ENCODE data around the gene SRSF11. TPM values are rescaled to one million over a fixed set of nuclear protein-coding genes. Genes with fewer than 3 reads are reported as not detected.

SRSF11 gene
- polyA plus RNA-seq, 1 of the 3 experiments (the other 2 are of a cell fraction): 138 TPM

DNA sequence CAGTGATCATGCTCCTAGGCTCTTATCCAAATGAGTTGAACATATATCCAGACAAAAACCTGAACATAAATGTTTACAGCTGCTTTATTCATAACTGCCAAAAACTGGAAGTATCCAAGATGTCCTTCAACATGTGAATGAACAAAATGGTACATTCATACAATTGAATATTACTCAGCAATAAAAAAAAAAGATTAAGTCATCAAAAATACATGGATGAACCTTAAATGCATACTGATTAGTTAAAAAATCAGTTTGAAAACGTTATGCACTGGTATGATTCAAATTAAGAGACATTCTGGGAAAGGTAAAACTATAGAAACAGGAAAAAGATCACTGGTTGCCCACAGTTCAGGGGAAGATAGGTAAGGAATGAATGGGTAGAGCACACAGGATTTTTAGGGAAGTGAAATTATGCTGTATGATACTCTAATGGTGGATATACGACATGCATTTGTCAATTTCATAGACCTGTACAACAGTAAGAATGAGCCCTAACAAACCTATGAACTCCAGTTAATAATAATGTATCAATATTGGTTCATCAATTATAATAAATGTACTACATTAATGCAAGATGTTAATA is 18.9 kb upstream of the SRSF11 start:
- H3K9me3 ChIP-seq: no peaks in the 10 kb centered on the region
- 79% methylated on average over 2 of the region's 2 CpGs for whole genome bisulfite sequencing (ENCODE audit: low lambda C conversion rate)
- TF ChIP-seq, protein P1, sequence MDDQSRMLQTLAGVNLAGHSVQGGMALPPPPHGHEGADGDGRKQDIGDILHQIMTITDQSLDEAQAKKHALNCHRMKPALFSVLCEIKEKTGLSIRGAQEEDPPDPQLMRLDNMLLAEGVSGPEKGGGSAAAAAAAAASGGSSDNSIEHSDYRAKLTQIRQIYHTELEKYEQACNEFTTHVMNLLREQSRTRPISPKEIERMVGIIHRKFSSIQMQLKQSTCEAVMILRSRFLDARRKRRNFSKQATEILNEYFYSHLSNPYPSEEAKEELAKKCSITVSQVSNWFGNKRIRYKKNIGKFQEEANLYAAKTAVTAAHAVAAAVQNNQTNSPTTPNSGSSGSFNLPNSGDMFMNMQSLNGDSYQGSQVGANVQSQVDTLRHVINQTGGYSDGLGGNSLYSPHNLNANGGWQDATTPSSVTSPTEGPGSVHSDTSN (IDR thresholded peaks at IDR 0.05): no peak
- TF ChIP-seq, protein P2, sequence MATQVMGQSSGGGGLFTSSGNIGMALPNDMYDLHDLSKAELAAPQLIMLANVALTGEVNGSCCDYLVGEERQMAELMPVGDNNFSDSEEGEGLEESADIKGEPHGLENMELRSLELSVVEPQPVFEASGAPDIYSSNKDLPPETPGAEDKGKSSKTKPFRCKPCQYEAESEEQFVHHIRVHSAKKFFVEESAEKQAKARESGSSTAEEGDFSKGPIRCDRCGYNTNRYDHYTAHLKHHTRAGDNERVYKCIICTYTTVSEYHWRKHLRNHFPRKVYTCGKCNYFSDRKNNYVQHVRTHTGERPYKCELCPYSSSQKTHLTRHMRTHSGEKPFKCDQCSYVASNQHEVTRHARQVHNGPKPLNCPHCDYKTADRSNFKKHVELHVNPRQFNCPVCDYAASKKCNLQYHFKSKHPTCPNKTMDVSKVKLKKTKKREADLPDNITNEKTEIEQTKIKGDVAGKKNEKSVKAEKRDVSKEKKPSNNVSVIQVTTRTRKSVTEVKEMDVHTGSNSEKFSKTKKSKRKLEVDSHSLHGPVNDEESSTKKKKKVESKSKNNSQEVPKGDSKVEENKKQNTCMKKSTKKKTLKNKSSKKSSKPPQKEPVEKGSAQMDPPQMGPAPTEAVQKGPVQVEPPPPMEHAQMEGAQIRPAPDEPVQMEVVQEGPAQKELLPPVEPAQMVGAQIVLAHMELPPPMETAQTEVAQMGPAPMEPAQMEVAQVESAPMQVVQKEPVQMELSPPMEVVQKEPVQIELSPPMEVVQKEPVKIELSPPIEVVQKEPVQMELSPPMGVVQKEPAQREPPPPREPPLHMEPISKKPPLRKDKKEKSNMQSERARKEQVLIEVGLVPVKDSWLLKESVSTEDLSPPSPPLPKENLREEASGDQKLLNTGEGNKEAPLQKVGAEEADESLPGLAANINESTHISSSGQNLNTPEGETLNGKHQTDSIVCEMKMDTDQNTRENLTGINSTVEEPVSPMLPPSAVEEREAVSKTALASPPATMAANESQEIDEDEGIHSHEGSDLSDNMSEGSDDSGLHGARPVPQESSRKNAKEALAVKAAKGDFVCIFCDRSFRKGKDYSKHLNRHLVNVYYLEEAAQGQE (IDR thresholded peaks at IDR 0.05; ENCODE audit: low read depth, low read length): no peak
- TF ChIP-seq JUND (IDR thresholded peaks at IDR 0.05): no peak
- no peak for TF ChIP-seq FOXJ3 (CRISPR knock-in tag; IDR thresholded peaks at IDR 0.05)
- TF ChIP-seq, protein P3, sequence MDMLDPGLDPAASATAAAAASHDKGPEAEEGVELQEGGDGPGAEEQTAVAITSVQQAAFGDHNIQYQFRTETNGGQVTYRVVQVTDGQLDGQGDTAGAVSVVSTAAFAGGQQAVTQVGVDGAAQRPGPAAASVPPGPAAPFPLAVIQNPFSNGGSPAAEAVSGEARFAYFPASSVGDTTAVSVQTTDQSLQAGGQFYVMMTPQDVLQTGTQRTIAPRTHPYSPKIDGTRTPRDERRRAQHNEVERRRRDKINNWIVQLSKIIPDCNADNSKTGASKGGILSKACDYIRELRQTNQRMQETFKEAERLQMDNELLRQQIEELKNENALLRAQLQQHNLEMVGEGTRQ (IDR thresholded peaks at IDR 0.05; ENCODE audit: borderline replicate concordance, low read depth, low read length): no peak
- TF ChIP-seq MXI1 (IDR thresholded peaks at IDR 0.05; ENCODE audit: low read depth, low read length): no peak
- TF ChIP-seq RAD21 (IDR thresholded peaks at IDR 0.05; ENCODE audit: low read length): no peak
- TF ChIP-seq NRF1 (IDR thresholded peaks at IDR 0.05; ENCODE audit: low read depth, low read length): no peak
- no peak for TF ChIP-seq YY1 (IDR thresholded peaks at IDR 0.05; ENCODE audit: low read depth)
- TF ChIP-seq, protein P4, sequence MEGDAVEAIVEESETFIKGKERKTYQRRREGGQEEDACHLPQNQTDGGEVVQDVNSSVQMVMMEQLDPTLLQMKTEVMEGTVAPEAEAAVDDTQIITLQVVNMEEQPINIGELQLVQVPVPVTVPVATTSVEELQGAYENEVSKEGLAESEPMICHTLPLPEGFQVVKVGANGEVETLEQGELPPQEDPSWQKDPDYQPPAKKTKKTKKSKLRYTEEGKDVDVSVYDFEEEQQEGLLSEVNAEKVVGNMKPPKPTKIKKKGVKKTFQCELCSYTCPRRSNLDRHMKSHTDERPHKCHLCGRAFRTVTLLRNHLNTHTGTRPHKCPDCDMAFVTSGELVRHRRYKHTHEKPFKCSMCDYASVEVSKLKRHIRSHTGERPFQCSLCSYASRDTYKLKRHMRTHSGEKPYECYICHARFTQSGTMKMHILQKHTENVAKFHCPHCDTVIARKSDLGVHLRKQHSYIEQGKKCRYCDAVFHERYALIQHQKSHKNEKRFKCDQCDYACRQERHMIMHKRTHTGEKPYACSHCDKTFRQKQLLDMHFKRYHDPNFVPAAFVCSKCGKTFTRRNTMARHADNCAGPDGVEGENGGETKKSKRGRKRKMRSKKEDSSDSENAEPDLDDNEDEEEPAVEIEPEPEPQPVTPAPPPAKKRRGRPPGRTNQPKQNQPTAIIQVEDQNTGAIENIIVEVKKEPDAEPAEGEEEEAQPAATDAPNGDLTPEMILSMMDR (IDR thresholded peaks at IDR 0.05): no peak
- TF ChIP-seq RXRA (IDR thresholded peaks at IDR 0.05; ENCODE audit: borderline replicate concordance, low read depth): no peak
- no peak for TF ChIP-seq EP300 (IDR thresholded peaks at IDR 0.05; ENCODE audit: borderline replicate concordance in 1 of 2, low read depth in 1 of 2, low read length in 1 of 2)
- no peak for TF ChIP-seq RFX5 (IDR thresholded peaks at IDR 0.05; ENCODE audit: low read length)
- TF ChIP-seq GABPA (IDR thresholded peaks at IDR 0.05; ENCODE audit: low read depth): no peak
- no peak for TF ChIP-seq SMC3 (IDR thresholded peaks at IDR 0.05; ENCODE audit: low read depth, low read length)
- no peak for TF ChIP-seq FOSL2 (IDR thresholded peaks at IDR 0.05; ENCODE audit: borderline replicate concordance, low read depth)
- no peak for TF ChIP-seq SIN3A (IDR thresholded peaks at IDR 0.05; ENCODE audit: borderline replicate concordance, low read depth, low read length)
- TF ChIP-seq NFIC (IDR thresholded peaks at IDR 0.05; ENCODE audit: borderline replicate concordance): no peak
- TF ChIP-seq CHD2 (IDR thresholded peaks at IDR 0.05; ENCODE audit: low read length, partially characterized antibody): no peak
- H3K9me2 ChIP-seq: no peaks in the 10 kb centered on the region
- ChIA-PET POLR2A (no interaction called here), CTCF (no interaction called here)
- no peak overlapping the region for H3K4me3 ChIP-seq (ENCODE audit: low read depth in 2 of 2, low read length in 1 of 2)
- H3K36me3 ChIP-seq (replicated peaks in 1 of 2; ENCODE audit: control insufficient read depth in 1 of 2, insufficient read depth in 2 of 2, low read length in 1 of 2): peaks cover 0 to 4% of the 10 kb centered on the region in 2 experiments
- no peaks in the 10 kb centered on the region for H4K20me1 ChIP-seq (ENCODE audit: insufficient read depth)
- DNase-seq: no peak
- H3K79me2 ChIP-seq (ENCODE audit: insufficient read depth): peaks cover 100% of the 10 kb centered on the region
- H3K4me1 ChIP-seq (ENCODE audit: control insufficient read depth in 1 of 2, insufficient read depth in 2 of 2, low read depth in 1 of 2, low read length in 1 of 2): peaks cover 0 to 4% of the 10 kb centered on the region in 2 experiments; a peak in 3 of 4 replicates
- no peak overlapping the region for H3K4me2 ChIP-seq
- no peak overlapping the region for H2AFZ ChIP-seq (ENCODE audit: low read depth)
- H3K9ac ChIP-seq: no peak overlapping the region
- no peak overlapping the region for H3K27ac ChIP-seq (ENCODE audit: low read depth in 2 of 2, low read length in 1 of 2)
- H3F3A ChIP-seq (replicated peaks; ENCODE audit: insufficient read depth): peaks cover 9% of the 10 kb centered on the region
- no peaks in the 10 kb centered on the region for H3K27me3 ChIP-seq (ENCODE audit: insufficient read depth)
